Calu3 (cell line): ENCODE measurements around the gene CLCN1. TPM values are rescaled to one million over a fixed set of nuclear protein-coding genes. Genes with fewer than 3 reads are reported as not detected.

Experiments
- BruUV-seq: library from RNA; stranded (reverse); fragments of 400-500 nt; replicated peaks from 2 replicates; lab custom pipeline; 2021; lab: Mats Ljungman, UMichigan
- CTCF ChIA-PET: fragments of 300-600 bp; sonication (Branson Sonifier 250); formaldehyde crosslinking; loops from one replicate; lab custom pipeline; 2022; ENCODE audit warnings: antibody characterized with exemption; lab: Charles Lee
- DNase-seq: peaks from one replicate; pipeline ENCODE4 v3.0.0; 2022
- H3K27ac Mint-ChIP-seq: one replicate; pipeline ENCODE4 v1.8.0; 2022; ENCODE audit warnings: mixed read lengths; ENCODE audit not compliant: unreplicated experiment
- H3K27me3 Mint-ChIP-seq: one replicate; pipeline ENCODE4 v1.8.0; 2022; ENCODE audit warnings: mixed read lengths; ENCODE audit not compliant: unreplicated experiment
- H3K36me3 Mint-ChIP-seq: one replicate; pipeline ENCODE4 v1.8.0; 2022; ENCODE audit warnings: mild to moderate bottlenecking, moderate library complexity, mixed read lengths; ENCODE audit not compliant: insufficient read depth, unreplicated experiment
- H3K4me1 Mint-ChIP-seq: one replicate; pipeline ENCODE4 v1.8.0; 2022; ENCODE audit warnings: mild to moderate bottlenecking, low read depth, mixed read lengths; ENCODE audit not compliant: unreplicated experiment
- H3K4me3 Mint-ChIP-seq: one replicate; pipeline ENCODE4 v1.8.0; 2022; ENCODE audit warnings: mild to moderate bottlenecking, low read depth, moderate library complexity, mixed read lengths; ENCODE audit not compliant: unreplicated experiment
- H3K9me3 Mint-ChIP-seq: one replicate; pipeline ENCODE4 v1.8.0; 2022; ENCODE audit warnings: low read depth, mixed read lengths; ENCODE audit not compliant: unreplicated experiment
- CTCF ChIP-seq: fragments of 200-600 bp; IDR thresholded peaks from one replicate; pipeline ENCODE4 v1.8.0; 2022; ENCODE audit warnings: antibody characterized with exemption; ENCODE audit not compliant: unreplicated experiment
- intact Hi-C: fragments of 100-400 bp; cut with micrococcal nuclease; formaldehyde crosslinking; loops from one replicate; pipeline ENCODE4 v1.10.0; 2022; ENCODE audit not compliant: unreplicated experiment
- total RNA-seq: library from RNA; stranded (reverse); gene quantifications from 2 replicates; pipeline ENCODE4 v1.2.3, GENCODE V29; 2022

CLCN1 gene
- total RNA-seq, 1 experiment from 2014 or later, result 0.61 TPM

GRCh38 chr7:143380260-143380645 is 64.3 kb downstream of the CLCN1 start:
- H3K27ac Mint-ChIP-seq, result peak overlapping the region; percentile 98
- H3K27me3 Mint-ChIP-seq, result no peaks in the 10 kb centered on the region
- no TSS peak for BruUV-seq
- intact Hi-C loops, result loop anchor here (2.0 kb wide), 1 partner anchor 49 kb away; no protein-coding TSS in a partner anchor
- peaks cover 25% of the 10 kb centered on the region for H3K4me1 Mint-ChIP-seq
- CTCF ChIA-PET, result interaction anchor here (0.7 to 1.4 kb wide), 17 partner anchors 10 to 1709 kb away, joined by 3 to 12 read pairs (median 5); partner anchors contain the start of genes CASP2 and EPHA1
- DNase-seq, result peak; percentile 87
- no peaks in the 10 kb centered on the region for H3K9me3 Mint-ChIP-seq
- peak; percentile 88 for TF ChIP-seq CTCF
- H3K36me3 Mint-ChIP-seq, result peaks cover 46% of the 10 kb centered on the region
- peak overlapping the region; percentile 85 for H3K4me3 Mint-ChIP-seq

- Mint-ChIP-seq H3K4me3 (peak within 1 kb of the TSS; percentile 85), H3K27me3 (no peaks in the 10 kb centered on the region), H3K36me3 (peaks cover 46% of the 10 kb centered on the region), H3K9me3 (no peaks in the 10 kb centered on the region), H3K4me1 (peaks cover 21% of the 10 kb centered on the region), H3K27ac (peak within 1 kb of the TSS; percentile 98)
- intact Hi-C loops, result loop anchor here (2.0 kb wide), 1 partner anchor 50 kb away; no protein-coding TSS in a partner anchor
- BruUV-seq, result no TSS peak
- peak; percentile 92 for DNase-seq
- CTCF ChIA-PET, result interaction anchor here (0.7 to 1.4 kb wide), 15 partner anchors 11 to 1710 kb away, joined by 3 to 12 read pairs (median 5); partner anchors contain the start of genes CASP2 and EPHA1
- TF ChIP-seq CTCF, result no peak
Observed at GRCh38 chr7:143380646-143381426, 64.9 kb downstream of the CLCN1 start, which contains the start of gene ZYX. ZYX (plus strand) TSS chr7:143381345; CDS start chr7:143381572, 227 bp downstream.

GRCh38 chr7:143381427-143382125 is 65.7 kb downstream of the CLCN1 start:
- CTCF ChIA-PET, result interaction anchor here (0.5 to 0.7 kb wide), 2 partner anchors 12 to 141 kb away, joined by 3 read pairs; no protein-coding TSS in a partner anchor
- no peak overlapping the region for H3K27ac Mint-ChIP-seq

More at GRCh38 chr7:143381427-143382125, 65.7 kb downstream of the CLCN1 start:
- TF ChIP-seq CTCF, result no peak
- Mint-ChIP-seq H3K4me1 (peaks cover 21% of the 10 kb centered on the region), H3K4me3 (peak overlapping the region; percentile 85), H3K36me3 (peaks cover 46% of the 10 kb centered on the region), H3K9me3 (no peaks in the 10 kb centered on the region), H3K27me3 (no peaks in the 10 kb centered on the region)
- BruUV-seq, result no TSS peak
- DNase-seq, result peak; percentile 72
- intact Hi-C loops, result loop anchor here (2.0 kb wide), 1 partner anchor 51 kb away; no protein-coding TSS in a partner anchor
